HG03175 (cell line): ENCODE results near the gene LIPF.
"Not testable (repeated sequence)": the region's sequence is repeated elsewhere in the genome, so short reads cannot be mapped to it uniquely, and the experiment has no call there.

Experiments used
- ATAC-seq: cut with Tn5 transposase; IDR thresholded peaks from one replicate; pipeline ENCODE4 v1.9.1; 2021; ENCODE audit warnings: mild to moderate bottlenecking, moderate library complexity; ENCODE audit not compliant: unreplicated experiment

LIPF gene

GRCh38 chr10:88664142-88664541, at the start of gene LIPF:
LIPF (plus strand) TSS chr10:88664442; CDS start chr10:88667298, 2,856 bp downstream.
- ATAC-seq = no peak

GRCh38 chr10:88616250-88616977, 47.8 kb upstream of the LIPF start:
- no peak for ATAC-seq

- no peak for ATAC-seq
Measured at GRCh38 chr10:88617772-88618300, 46.4 kb upstream of the LIPF start.

- ATAC-seq = no peak
Measured at GRCh38 chr10:88618496-88618895, 45.7 kb upstream of the LIPF start.

GRCh38 chr10:88620441-88620840, 43.8 kb upstream of the LIPF start:
- no peak for ATAC-seq

- no peak for ATAC-seq
Measured at GRCh38 chr10:88623835-88624234, 40.4 kb upstream of the LIPF start.

- ATAC-seq = no peak
Measured at GRCh38 chr10:88624840-88625239, 39.4 kb upstream of the LIPF start.

GRCh38 chr10:88640186-88640585, 24.1 kb upstream of the LIPF start:
- no peak for ATAC-seq

GRCh38 chr10:88642209-88642608, 22.0 kb upstream of the LIPF start:
- no peak for ATAC-seq

- no peak for ATAC-seq
Measured at GRCh38 chr10:88642963-88643362, 21.3 kb upstream of the LIPF start.

- ATAC-seq = no peak
Measured at GRCh38 chr10:88647061-88647615, 17.1 kb upstream of the LIPF start.

- ATAC-seq = no peak
Measured at GRCh38 chr10:88651101-88651551, 13.1 kb upstream of the LIPF start.

- no peak for ATAC-seq
Measured at GRCh38 chr10:88652616-88653015, 11.6 kb upstream of the LIPF start.

GRCh38 chr10:88657901-88658300, 6.3 kb upstream of the LIPF start:
- ATAC-seq = no peak

- no peak for ATAC-seq
Measured at GRCh38 chr10:88659725-88660597, 4.3 kb upstream of the LIPF start.

GRCh38 chr10:88660598-88660884, 3.7 kb upstream of the LIPF start:
- no peak for ATAC-seq

GRCh38 chr10:88661018-88661417, 3.2 kb upstream of the LIPF start:
- no peak for ATAC-seq

GRCh38 chr10:88661577-88661976, 2.7 kb upstream of the LIPF start:
- ATAC-seq = no peak

- ATAC-seq = not testable (repeated sequence)
Measured at GRCh38 chr10:88663153-88663552, 1.1 kb upstream of the LIPF start.

GRCh38 chr10:88668465-88668864, 4.2 kb downstream of the LIPF start:
- ATAC-seq = no peak

GRCh38 chr10:88670497-88670896, 6.3 kb downstream of the LIPF start:
- no peak for ATAC-seq

GRCh38 chr10:88672041-88672440, 7.8 kb downstream of the LIPF start:
- no peak for ATAC-seq
